ENCODE data around the gene VTA1.
"Not testable (repeated sequence)": the region's sequence is repeated elsewhere in the genome, so short reads cannot be mapped to it uniquely, and the experiment has no call there.

DNA sequence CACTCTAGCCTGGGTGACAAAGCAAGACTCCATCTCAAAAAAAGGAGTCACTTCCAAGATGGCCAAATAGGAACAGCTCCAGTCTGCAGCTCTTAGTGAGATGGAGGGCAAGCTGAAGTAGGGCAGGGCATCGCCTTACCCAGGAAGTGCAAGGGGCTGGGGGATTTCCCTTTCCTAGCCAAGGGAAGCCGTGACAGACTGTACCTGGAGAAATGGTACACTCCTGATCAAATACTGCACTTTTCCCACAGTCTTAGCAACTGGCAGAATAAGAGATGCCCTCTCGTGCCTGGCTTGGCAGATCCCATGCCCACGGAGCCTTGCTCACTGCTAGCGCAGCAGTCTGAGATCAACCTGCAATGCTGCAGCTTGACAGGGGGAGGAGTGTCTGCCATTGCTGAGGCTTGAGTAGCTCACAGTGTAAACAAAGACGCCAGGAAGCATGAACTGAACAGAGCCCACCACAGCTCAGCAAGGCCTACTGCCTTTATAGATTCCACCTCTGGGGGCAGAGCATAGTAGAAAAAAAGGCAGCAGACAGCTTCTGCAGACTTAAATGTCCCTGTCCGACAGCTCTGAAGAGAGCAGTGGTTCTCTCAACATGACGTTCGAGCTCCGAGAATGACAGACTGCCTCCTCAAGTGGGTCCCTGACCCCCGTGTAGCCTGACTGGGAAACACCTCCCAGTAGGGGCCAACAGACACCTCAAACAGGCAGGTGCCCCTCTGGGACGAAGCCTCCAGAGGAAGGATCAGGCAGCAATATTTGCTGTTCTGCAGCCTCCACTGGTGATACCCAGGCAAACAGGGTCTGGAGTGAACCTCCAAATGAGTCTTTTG lies 85.4 kb downstream of the VTA1 start:
- TF ChIP-seq EZH2 (IDR thresholded peaks at IDR 0.05; ENCODE audit: insufficient read depth, poor library complexity, severe bottlenecking); EZH2phosphoT487 (IDR thresholded peaks at IDR 0.05; ENCODE audit: insufficient read depth, low read depth): not testable (repeated sequence)
